Astrocyte (in vitro differentiated cells and primary cell): Measurements from ENCODE around the gene BICC1.

Experiments used
- EZH2 ChIP-seq: IDR thresholded peaks from 2 replicates; pipeline ENCODE4 v1.6.1; 2012; ENCODE audit warnings: mild to moderate bottlenecking, low read length, inconsistent platforms; ENCODE audit not compliant: insufficient read depth
- TF ChIP-seq, protein P1 (sequence below): IDR thresholded peaks from 2 replicates; pipeline ENCODE4 v1.5.1; 2011; ENCODE audit warnings: low read depth, mild to moderate bottlenecking, inconsistent platforms, low read length, moderate library complexity; ENCODE audit not compliant: insufficient read depth

DNA sequence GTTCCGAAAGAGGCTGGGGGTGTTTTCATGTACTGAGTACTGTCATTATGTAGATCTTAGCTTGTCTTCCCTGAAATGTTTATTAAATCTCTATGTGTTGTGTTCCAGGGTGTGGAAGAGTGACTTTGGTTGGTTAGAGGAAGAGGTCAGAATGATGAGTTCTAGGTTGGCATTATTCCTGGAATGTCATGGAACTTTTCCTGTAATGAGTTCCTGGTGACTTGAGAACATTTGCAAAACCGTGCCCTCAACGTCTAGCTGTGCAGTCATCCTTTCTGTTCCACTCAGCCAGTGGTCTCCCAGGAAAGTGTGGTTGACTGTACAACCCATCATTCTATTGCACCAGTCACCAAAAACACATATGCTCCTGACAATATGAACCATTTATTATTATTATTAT, 129.6 kb downstream of the BICC1 start:
- no peak for TF ChIP-seq EZH2
- TF ChIP-seq, protein P1, sequence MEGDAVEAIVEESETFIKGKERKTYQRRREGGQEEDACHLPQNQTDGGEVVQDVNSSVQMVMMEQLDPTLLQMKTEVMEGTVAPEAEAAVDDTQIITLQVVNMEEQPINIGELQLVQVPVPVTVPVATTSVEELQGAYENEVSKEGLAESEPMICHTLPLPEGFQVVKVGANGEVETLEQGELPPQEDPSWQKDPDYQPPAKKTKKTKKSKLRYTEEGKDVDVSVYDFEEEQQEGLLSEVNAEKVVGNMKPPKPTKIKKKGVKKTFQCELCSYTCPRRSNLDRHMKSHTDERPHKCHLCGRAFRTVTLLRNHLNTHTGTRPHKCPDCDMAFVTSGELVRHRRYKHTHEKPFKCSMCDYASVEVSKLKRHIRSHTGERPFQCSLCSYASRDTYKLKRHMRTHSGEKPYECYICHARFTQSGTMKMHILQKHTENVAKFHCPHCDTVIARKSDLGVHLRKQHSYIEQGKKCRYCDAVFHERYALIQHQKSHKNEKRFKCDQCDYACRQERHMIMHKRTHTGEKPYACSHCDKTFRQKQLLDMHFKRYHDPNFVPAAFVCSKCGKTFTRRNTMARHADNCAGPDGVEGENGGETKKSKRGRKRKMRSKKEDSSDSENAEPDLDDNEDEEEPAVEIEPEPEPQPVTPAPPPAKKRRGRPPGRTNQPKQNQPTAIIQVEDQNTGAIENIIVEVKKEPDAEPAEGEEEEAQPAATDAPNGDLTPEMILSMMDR: no peak
